Amygdala (tissue), 56 donors: ENCODE results near the gene HBB.
"Not testable (repeated sequence)": the region's sequence is repeated elsewhere in the genome, so short reads cannot be mapped to it uniquely, and the experiment has no call there.

Source experiments
- DNase-seq, 56 donors: peaks; one replicate each; lab custom pipeline; 2025; lab: John Stamatoyannopoulos, UW

Gene HBB

DNA sequence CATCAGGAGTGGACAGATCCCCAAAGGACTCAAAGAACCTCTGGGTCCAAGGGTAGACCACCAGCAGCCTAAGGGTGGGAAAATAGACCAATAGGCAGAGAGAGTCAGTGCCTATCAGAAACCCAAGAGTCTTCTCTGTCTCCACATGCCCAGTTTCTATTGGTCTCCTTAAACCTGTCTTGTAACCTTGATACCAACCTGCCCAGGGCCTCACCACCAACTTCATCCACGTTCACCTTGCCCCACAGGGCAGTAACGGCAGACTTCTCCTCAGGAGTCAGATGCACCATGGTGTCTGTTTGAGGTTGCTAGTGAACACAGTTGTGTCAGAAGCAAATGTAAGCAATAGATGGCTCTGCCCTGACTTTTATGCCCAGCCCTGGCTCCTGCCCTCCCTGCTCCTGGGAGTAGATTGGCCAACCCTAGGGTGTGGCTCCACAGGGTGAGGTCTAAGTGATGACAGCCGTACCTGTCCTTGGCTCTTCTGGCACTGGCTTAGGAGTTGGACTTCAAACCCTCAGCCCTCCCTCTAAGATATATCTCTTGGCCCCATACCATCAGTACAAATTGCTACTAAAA is at the start of gene HBB:
TSS of gene HBB (minus strand) at position 340 of the 579 bp plus-strand sequence. CDS start at position 290, 50 bp downstream.
- no peak for DNase-seq

GRCh38 chr11:5275369-5276110 is 48.7 kb upstream of the HBB start:
- no peak for DNase-seq

- DNase-seq = no peak
Measured at GRCh38 chr11:5274395-5274794, 47.5 kb upstream of the HBB start.

DNA sequence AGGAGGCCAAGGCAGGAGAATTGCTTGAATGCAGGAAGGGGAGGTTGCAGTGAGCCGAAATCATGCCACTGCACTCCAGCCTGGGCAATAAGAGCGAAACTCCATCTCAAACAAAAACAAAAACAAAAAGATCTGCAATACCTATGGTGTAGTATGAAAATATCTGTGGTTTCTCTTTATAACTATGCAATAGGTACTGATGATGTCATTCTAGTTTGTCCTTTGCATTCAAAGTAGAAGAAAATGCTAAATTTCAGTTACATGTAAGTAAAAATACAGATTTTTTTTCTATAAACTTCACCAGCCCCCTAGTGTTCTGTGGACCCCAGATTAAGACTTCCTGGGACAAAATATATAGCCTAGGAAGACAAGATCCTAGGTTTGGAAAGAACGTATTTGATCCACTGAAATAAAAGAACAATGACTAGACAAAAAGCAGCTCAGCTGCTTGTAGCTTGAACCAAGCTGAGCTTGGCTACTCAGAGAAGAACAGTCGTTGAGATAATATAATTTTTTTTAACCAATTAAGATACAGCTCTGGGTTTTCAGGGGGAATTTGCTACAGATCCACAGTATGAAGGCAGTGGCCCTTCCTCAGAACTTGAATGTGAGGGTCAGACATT is 45.6 kb upstream of the HBB start:
- DNase-seq = no peak

DNA sequence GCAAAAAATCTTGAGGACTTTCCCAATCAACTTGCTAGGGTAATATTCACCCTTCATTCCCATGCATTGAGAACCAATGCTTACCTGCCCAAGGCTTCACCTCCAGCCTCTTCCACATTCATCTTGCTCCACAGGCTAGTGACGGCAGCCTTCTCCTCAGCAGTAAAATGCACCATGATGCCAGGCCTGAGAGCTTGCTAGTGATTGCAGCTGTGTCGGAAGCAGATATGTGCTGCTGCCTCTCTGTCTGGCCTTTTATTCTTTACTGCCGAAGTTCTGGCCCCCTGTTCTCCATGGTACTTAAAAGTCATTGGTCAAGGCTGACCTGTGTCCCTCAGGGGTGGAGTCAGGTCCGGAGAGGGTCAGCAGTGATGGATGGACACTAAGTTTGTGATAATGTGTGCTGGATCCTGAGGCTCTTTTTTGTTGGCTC is 42.9 kb upstream of the HBB start, which contains the start of gene HBE1:
TSS of gene HBE1 (minus strand) at position 231 of the 433 bp plus-strand sequence. CDS start at position 176, 55 bp downstream.
- no peak for DNase-seq

DNA sequence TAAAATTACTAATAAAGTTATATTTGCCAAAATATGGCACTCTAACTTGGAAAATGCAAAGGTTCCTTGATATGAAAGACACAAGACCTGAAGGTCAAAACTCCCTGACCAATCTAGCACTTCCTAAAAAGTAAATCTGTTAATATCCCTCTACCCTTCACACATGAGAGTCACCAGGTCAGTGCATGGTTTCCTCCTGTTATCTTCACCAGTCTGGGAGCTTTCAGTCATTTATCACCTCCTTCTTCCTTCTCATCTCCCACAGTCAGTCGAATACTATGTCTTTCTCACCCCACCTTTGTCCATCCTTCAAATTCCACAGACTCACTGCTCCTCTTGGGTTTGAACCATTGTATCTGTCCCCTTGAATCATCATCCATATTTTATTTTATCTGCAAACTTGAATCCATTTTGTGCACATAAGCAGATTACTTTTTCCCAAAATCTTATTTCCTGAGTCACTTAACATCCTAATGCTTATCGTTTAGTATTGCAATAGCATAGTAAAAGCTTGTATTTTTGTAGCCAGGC is 40.2 kb upstream of the HBB start:
- DNase-seq = no peak

DNA sequence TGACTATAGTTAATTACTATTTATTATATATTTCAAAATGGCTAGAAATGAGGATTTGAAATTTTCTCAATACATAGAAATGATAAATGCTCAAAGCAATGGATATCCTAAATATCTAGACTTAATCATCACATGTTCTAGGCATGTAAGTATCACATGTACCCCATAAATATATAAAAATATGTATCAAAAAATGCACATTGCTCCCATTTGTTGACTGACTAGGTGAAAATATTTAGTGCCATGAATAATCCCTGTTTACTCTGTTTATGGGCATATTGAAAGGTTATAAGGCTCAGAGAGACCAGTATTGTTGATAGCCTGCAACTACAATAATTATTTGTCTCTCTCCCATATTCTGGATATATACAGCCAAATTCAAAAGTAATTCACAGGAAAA is 39.7 kb upstream of the HBB start:
- DNase-seq = no peak

- DNase-seq = no peak
Measured at GRCh38 chr11:5265832-5266231, 39.0 kb upstream of the HBB start.

GRCh38 chr11:5258543-5259262 is 31.8 kb upstream of the HBB start:
- no peak for DNase-seq

DNA sequence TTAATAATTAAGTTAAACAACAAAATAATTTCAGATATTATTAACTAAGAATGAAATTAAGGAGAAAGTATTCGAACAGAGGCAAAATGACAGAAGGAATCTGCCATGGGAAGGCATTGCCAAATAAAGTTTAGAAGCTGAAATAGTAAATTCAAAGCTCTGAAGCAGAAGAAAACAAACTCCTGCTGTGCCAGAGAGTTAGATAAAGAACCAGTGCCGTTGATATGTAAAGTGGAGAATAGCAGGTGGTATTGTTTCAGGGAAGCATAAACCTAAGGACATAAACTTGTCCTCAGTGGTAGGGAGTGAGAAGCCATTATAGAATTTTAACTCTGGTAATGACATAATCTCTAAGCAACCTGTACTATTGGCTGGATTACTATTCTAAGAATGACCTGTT is 30.4 kb upstream of the HBB start:
- DNase-seq = no peak

DNA sequence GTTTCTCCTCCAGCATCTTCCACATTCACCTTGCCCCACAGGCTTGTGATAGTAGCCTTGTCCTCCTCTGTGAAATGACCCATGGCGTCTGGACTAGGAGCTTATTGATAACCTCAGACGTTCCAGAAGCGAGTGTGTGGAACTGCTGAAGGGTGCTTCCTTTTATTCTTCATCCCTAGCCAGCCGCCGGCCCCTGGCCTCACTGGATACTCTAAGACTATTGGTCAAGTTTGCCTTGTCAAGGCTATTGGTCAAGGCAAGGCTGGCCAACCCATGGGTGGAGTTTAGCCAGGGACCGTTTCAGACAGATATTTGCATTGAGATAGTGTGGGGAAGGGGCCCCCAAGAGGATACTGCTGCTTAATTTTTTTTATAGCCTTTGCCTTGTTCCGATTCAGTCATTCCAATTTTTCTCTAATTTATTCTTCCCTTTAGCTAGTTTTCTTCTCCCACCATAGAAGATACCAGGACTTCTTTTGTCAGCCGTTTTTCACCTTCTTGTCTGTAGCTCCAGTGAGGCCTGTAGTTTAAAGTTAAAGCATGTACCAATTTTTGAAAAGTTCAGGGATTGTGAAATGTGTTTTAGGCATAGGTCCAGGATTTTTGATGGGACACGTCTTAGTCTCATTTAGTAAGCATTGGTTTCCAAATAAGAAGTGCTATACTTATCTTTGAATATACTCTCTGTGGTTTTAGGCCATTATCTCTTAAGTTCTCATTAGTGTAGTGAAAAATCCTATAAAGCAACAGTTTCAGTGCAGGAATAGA is 28.0 kb upstream of the HBB start, which contains the start of gene HBG2:
TSS of gene HBG2 (minus strand) at position 136 of the 768 bp plus-strand sequence. CDS start at position 83, 53 bp downstream.
- not testable (repeated sequence) for DNase-seq

GRCh38 chr11:5254023-5254422 is 27.2 kb upstream of the HBB start:
- not testable (repeated sequence) for DNase-seq

DNA sequence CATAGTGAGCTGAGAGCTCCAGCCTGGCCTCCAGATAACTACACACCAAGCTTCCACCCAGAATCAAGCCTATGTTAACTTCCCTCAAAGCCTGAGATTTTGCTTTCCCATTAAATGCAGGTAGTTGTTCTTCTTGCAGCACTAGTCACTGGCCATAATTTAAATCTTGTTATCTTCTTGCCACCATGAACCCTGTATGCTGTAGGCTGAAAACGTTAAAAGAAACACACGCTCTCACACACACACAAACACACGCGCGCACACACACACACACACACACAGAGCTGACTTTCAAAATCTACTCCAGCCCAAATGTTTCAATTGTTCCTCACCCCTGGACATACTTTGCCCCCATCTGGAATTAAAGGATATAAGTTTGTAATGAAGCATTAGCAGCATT is 26.6 kb upstream of the HBB start:
- DNase-seq = not testable (repeated sequence)

GRCh38 chr11:5252919-5253265 is 26.0 kb upstream of the HBB start:
- no peak for DNase-seq

DNA sequence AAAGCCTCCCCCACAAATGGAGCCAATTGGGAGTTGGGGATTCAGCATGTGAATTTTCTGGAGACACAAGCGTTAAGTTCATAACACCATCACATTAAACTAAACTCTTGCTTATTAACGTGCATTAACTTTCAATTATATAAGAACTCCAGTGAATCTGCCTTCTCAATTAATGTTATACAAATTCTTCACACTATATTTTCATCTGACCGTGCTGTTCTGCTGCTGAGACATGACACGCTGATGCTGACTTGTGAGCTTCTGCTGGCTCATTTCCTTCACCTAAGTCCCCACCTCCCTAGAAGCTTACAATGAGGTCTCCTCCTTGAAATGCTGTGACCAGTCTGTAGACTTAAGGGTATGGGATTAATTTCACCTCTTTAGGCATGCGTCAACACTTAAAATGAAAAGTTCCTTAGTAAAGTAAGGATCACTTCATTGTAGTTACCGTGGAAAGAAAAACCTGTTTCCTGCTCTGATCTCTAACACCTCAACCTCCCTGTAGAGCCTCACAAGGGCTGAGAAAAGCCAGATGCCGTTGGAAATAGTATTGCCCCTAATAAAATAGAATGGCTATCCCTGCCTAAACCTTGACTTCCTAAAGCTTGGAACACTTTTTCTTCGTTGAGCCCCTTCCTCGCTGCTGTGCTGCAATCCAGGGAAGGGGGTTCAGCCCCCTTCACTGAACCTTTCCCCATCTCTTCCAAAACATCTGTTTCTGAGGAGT is 25.5 kb upstream of the HBB start:
- no peak for DNase-seq

GRCh38 chr11:5251746-5252145 is 24.9 kb upstream of the HBB start:
- DNase-seq = no peak

GRCh38 chr11:5250543-5251204 is 23.8 kb upstream of the HBB start:
- DNase-seq = no peak

DNA sequence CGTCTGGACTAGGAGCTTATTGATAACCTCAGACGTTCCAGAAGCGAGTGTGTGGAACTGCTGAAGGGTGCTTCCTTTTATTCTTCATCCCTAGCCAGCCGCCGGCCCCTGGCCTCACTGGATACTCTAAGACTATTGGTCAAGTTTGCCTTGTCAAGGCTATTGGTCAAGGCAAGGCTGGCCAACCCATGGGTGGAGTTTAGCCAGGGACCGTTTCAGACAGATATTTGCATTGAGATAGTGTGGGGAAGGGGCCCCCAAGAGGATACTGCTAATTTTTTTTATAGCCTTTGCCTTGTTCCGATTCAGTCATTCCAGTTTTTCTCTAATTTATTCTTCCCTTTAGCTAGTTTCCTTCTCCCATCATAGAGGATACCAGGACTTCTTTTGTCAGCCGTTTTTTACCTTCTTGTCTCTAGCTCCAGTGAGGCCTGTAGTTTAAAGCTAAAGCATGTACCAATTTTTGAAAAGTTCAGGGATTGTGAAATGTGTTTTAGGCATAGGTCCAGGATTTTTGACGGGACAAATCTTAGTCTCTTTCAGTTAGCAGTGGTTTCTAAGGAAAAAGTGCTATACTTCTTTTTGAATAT is 23.0 kb upstream of the HBB start, which contains the start of gene HBG1:
TSS of gene HBG1 (minus strand) at position 51 of the 590 bp plus-strand sequence. CDS start 53 bp downstream, outside the sequence.
- not testable (repeated sequence) for DNase-seq
